HG03442 (cell line): ENCODE measurements around the gene CDH8.

ENCODE experiments used
- ATAC-seq: cut with Tn5 transposase; IDR thresholded peaks from one replicate; pipeline ENCODE4 v1.9.1; 2021; ENCODE audit warnings: mild to moderate bottlenecking, moderate library complexity; ENCODE audit not compliant: unreplicated experiment

CDH8 gene, protein sequence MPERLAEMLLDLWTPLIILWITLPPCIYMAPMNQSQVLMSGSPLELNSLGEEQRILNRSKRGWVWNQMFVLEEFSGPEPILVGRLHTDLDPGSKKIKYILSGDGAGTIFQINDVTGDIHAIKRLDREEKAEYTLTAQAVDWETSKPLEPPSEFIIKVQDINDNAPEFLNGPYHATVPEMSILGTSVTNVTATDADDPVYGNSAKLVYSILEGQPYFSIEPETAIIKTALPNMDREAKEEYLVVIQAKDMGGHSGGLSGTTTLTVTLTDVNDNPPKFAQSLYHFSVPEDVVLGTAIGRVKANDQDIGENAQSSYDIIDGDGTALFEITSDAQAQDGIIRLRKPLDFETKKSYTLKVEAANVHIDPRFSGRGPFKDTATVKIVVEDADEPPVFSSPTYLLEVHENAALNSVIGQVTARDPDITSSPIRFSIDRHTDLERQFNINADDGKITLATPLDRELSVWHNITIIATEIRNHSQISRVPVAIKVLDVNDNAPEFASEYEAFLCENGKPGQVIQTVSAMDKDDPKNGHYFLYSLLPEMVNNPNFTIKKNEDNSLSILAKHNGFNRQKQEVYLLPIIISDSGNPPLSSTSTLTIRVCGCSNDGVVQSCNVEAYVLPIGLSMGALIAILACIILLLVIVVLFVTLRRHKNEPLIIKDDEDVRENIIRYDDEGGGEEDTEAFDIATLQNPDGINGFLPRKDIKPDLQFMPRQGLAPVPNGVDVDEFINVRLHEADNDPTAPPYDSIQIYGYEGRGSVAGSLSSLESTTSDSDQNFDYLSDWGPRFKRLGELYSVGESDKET

GRCh38 chr16:62036101-62036801 lies at the start of gene CDH8:
Gene CDH8, minus strand, starts transcription at chr16:62036438. Its CDS starts 15,035 bp downstream, at chr16:62021403.
- ATAC-seq = no peak

GRCh38 chr16:62079236-62079635 lies 43.0 kb upstream of the CDH8 start:
- no peak for ATAC-seq

GRCh38 chr16:62077998-62078397 lies 41.8 kb upstream of the CDH8 start:
- ATAC-seq = no peak

DNA sequence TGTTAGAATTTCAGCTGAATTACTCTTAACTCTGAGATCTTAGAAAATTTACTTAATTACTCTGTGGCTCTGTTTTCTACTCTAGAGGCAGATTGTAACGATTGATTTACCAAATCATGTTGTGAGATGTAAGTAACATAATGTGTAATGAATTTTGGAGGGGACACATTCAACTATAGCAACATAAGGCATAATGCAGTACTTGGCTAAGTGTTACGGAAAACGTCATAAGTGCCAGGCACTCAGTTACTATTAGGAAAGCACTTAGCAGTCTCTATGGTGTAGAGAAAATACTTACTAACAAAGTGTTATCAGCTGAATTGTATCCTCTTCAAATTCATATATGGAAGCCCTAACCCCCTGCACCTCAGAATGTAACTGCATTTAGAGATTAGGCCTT lies 40.6 kb upstream of the CDH8 start:
- no peak for ATAC-seq

DNA sequence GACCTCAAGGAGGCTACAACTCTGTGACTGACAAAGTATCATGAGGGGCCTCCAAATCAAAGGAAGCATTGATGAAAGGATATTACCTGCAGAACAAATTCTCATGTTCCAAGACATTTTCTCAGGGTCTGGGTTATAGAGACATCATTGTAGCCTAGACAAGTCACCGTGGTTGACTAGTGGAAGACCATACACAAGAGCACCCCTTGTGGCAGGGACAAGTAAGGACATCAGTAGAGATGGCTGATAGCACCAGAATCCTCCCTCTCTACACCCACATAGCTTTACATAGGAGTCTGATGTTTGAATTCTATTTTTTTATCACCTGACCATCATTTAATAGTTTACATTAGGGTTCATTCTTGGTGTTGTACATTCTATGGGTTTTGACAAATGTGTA lies 32.5 kb upstream of the CDH8 start:
- no peak for ATAC-seq

DNA sequence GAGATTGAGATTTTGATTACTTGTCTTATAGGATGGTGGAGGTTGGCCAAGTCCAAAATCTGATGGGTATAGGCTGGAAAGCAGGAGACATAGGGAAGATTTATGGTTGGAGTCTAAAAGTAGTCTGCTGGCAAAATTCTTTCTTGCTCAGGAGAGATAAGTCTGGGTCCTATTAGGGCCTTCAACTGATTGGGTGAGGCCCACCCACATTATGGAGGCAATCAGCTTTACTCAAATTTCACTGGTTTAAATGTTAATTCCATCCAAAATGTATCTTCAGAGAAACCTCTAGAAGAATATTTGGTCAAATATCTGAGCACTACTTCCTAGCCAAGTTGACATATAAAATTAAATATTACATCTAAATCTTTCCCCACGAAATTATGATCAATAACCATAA lies 31.7 kb upstream of the CDH8 start:
- no peak for ATAC-seq

GRCh38 chr16:62067182-62067581 lies 30.9 kb upstream of the CDH8 start:
- no peak for ATAC-seq

DNA sequence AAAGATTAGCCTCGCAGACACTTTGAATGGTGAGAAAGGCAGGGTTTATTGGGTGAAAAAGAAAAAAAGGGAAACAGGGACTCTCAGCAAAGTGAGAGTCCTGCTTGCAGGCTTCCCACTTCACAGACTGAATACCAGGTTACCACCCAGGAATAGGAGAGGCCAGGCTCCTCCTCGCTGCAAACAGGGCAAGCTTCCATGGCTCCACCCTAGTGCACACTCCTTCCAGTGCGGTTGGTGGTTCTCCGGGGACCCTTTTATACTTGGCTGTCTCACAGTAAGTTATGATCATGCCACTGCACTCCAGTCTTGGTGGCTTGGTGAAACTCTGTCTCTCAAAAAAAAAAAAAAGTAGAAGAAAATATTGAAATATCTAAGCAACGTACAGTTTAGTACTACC lies 30.5 kb upstream of the CDH8 start:
- ATAC-seq = no peak

GRCh38 chr16:62064173-62064572 lies 27.9 kb upstream of the CDH8 start:
- no peak for ATAC-seq

- ATAC-seq = no peak
Observed at GRCh38 chr16:62060089-62060488, 23.9 kb upstream of the CDH8 start.

DNA sequence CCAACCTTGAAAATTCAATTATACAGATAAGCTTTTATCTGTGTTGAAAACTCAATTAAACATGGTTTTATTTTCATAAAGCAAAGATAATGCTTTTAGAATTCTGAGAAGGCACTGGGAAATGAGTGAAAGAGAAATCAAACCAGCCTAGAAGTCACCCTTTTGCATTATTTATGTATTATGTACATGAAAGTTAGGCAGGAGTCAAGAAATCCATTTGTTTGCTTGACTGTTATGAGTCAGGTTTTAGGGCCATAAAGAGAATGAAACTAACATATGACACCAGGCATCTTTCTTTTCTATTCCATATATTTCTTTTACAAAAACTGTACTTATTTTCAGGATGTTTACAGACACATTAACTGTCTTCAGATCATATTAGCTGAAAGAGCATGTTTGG lies 23.3 kb upstream of the CDH8 start:
- no peak for ATAC-seq

GRCh38 chr16:62058412-62058811 lies 22.2 kb upstream of the CDH8 start:
- no peak for ATAC-seq

GRCh38 chr16:62051942-62052341 lies 15.7 kb upstream of the CDH8 start:
- ATAC-seq = no peak

GRCh38 chr16:62050793-62051192 lies 14.6 kb upstream of the CDH8 start:
- no peak for ATAC-seq

DNA sequence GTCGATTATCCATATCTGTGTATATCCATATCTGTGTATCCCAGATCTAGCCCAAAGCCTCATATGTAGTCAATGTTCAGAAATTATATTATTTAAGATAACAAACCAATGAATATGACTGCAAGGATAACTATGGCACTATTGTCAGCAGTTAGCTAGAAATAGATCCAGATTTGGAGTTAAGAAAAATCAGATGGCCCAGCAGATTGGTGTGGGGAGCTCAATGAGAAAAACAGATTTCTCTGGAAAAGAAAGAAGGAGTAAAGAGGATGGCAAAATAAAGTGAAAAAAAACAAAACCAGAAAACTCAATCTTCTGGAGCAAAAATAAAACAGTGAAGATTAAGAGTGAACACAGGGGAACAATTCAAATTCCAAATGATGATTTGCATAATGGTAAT lies 10.6 kb upstream of the CDH8 start:
- no peak for ATAC-seq

- ATAC-seq = no peak
Observed at GRCh38 chr16:62041401-62041800, 5.2 kb upstream of the CDH8 start.

GRCh38 chr16:62038646-62039045 lies 2.4 kb upstream of the CDH8 start:
- ATAC-seq = no peak

DNA sequence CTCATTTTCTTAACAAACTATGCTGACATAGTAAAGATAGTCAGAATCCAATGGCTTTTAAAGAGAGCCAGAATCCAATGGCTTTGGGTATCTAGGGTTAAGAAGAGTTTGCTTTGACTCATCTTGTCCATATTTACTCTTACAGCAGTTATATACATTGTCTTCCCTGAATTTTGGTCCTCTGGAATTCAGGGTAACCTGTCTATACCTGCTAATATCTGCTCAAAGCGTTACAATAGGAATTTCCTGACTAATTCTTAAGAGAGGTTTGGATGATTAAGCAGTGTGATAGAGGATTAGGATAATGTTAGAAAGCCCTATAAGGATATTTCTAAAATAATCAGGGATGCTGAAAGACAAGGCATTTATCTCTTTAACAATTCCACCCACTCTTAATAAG lies 2.0 kb upstream of the CDH8 start:
- ATAC-seq = no peak

DNA sequence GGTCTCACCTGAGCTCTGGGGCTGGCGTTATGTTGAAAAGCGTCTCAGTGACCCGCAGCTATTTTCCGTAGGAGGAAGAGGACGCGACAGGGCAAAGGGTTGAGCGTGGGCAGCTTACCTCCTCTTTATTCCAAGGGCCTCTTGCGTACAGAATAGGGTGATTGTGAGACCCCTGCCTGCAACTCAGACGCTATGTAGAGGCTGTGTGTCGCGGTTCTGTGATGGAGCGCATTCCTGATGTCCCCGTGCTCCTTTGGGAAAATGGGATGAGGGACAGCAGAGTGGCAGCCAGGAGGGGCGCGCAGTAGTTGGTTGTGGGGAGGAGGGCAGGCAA lies 531 bp upstream of the CDH8 start:
- no peak for ATAC-seq

GRCh38 chr16:62035115-62036092 lies 834 bp downstream of the CDH8 start:
- ATAC-seq = no peak
